Neural progenitor cell (in vitro differentiated cells): ENCODE measurements around the gene NOMO2.
"Not testable (repeated sequence)": the region's sequence is repeated elsewhere in the genome, so short reads cannot be mapped to it uniquely, and the experiment has no call there.

ENCODE experiments used
- CTCF ChIP-seq: fragments of 200-600 bp; sonication (generic); IDR thresholded peaks from 2 replicates; pipeline ENCODE4 v1.5.1; 2017; ENCODE audit warnings: antibody characterized with exemption, mild to moderate bottlenecking
- EZH2 ChIP-seq: fragments of 200-600 bp; sonication (generic); IDR thresholded peaks from 2 replicates; pipeline ENCODE4 v1.6.1; 2017; ENCODE audit warnings: antibody characterized with exemption, mild to moderate bottlenecking, moderate library complexity

- TF ChIP-seq EZH2, CTCF: not testable (repeated sequence)
These were observed 15.0 kb downstream of the NOMO2 start for GRCh38 chr16:18546853-18547252.
